Activated T-cell treated with anti-CD3 and anti-CD28 coated beads for 48 hours (primary cell): ENCODE data around the gene ADGRB2.
A peak's percentile ranks its signal among the peaks of the same experiment; 100 is the strongest.

Experiments used
- DNase-seq: peaks from one replicate; pipeline ENCODE4 v3.0.0-alpha.2; 2020; ENCODE audit warnings: low read depth

The ADGRB2 gene, protein sequence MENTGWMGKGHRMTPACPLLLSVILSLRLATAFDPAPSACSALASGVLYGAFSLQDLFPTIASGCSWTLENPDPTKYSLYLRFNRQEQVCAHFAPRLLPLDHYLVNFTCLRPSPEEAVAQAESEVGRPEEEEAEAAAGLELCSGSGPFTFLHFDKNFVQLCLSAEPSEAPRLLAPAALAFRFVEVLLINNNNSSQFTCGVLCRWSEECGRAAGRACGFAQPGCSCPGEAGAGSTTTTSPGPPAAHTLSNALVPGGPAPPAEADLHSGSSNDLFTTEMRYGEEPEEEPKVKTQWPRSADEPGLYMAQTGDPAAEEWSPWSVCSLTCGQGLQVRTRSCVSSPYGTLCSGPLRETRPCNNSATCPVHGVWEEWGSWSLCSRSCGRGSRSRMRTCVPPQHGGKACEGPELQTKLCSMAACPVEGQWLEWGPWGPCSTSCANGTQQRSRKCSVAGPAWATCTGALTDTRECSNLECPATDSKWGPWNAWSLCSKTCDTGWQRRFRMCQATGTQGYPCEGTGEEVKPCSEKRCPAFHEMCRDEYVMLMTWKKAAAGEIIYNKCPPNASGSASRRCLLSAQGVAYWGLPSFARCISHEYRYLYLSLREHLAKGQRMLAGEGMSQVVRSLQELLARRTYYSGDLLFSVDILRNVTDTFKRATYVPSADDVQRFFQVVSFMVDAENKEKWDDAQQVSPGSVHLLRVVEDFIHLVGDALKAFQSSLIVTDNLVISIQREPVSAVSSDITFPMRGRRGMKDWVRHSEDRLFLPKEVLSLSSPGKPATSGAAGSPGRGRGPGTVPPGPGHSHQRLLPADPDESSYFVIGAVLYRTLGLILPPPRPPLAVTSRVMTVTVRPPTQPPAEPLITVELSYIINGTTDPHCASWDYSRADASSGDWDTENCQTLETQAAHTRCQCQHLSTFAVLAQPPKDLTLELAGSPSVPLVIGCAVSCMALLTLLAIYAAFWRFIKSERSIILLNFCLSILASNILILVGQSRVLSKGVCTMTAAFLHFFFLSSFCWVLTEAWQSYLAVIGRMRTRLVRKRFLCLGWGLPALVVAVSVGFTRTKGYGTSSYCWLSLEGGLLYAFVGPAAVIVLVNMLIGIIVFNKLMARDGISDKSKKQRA (N-terminal part only)

DNA sequence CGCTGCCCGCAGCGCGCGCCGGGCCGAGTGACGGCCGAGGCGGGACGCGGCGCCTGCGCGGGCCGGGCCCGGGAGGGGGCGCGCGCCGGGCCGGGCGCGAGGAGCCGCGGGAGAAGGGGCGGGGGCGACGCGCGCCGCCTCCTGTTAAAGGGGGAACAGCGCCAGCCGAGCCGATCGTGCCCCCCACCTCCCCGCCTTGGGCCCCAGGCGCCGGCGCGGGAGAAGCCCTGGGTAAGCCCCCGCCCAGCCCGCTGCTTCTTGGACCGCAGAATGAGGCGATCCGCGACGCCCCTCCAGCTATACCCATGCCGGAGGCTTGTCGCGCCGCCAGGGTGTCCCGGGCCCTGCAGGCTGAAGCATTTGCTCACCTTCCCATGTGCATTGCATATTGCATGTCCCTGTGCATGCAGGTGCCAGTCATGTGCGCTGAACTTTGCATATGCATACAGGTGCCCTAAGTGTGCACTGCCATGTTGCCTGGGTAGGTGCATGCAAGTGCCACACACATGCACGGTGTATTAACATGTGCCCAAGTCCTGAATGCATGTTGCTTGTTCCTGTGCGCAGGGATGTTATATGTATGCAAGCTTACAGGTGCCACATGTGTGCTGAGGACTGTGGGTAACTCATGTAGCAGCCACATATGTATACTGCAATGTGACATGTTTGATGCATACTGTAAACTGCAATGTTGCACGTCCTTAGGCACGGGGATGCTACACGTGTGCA, at the start of gene ADGRB2:
Gene ADGRB2, minus strand, starts transcription at position 29 of the 729 bp plus-strand sequence. CDS start 7,119 bp downstream, outside the sequence.
- no peak for DNase-seq

DNA sequence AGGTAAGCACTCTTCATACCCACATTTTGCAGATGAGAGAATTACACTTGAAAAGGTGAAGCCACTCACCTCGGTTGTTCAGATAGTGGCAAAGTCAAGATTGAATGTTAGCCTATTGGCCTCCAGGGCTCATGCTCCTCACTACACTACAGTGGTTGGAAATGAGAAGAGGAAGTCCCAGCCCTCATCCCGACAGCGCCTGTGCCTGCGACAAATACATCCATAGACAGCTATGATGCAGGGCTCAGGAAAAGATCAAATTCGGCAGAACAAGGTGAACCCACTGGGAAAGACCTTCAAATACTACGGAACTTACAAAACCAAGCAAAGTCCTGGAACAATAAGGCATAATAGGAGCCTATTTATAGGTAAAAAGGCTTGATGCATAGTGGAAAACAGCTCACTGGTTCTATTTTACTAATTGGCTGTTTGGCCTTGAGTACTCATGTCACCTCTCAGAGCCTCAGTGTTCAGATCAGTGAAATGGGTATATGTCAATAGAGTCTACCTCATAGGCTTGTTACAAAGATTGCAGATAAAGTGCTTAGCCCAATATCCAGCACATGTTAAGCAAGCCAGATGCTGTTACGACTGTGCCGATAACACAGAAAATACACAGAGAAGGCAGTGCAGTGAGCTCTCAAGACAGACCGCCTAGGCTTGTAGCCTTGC, 48.2 kb upstream of the ADGRB2 start:
- no peak for DNase-seq

DNA sequence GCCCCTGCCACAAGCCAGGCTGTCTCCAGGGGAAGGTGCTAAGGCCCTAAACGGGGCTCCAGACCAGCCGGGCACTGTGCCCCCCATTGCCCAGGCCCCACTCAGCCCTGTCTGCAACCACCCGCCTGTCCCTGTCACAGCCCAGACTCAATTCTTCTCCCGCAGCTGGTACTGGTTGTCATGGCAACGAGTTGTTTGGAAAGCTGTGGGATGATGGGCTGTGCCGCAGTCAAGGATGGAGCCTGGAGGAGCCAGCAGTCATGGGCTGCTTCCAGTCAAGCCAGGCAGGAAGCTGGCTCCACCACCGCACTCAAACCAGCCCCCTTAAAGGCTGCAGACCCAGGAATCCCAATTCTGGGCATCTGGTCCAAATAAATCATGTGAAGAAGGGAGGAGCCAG, 47.5 kb upstream of the ADGRB2 start:
- no peak for DNase-seq

DNA sequence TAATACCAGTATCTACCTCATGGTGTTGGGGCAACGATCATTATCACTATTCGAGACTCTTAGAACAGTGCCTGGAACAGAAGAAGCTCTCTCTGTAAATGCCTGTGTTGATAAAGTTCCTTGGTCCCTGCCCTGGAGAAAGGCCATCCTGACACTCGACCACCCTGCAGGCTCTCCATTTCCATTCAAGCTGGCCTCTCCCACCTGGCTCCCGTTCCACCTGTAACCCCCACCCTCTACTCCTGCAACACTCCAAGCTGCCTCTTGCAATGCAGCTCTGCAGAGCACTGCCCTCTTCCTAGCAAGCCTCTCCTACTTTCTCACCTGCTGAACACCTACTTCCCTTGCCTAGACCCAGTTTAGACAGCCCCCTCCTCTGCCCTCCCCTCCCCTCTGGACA, 45.6 kb upstream of the ADGRB2 start:
- DNase-seq = no peak

DNA sequence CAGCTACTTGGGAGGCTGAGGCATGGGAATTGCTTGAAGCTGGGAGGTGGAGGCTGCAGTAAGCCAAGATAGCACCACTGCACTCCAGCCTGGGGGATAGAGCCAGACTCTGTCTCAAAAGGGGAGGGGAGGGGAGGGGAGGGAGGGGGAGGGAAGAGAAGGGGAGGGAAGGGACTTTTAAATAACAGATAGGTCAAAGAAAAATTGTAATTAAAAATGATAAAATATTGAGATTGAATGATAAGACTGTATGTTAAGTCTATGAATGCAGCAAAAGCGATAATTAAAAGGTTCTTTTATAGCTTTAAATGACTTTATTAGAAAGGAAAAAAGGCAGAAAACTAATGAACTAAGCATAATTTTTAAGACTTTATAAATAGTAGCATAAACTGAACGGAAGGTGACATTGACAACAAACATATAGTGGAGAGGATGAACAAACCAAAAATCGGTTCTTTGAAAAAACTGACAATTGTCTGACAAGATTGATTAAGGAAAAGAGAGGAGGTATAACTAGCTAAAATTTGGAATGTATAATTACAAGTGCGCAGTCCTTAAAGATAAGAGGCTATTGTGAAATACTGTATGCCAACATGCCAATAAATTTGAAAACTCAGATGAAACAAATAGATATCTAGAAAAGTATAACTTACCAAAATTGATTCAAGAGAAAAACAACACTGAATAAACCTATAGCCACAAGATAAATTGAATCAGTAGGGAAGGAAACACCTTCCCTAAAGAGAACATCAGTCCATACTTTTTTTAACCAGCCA, 43.3 kb upstream of the ADGRB2 start:
- DNase-seq = no peak

DNA sequence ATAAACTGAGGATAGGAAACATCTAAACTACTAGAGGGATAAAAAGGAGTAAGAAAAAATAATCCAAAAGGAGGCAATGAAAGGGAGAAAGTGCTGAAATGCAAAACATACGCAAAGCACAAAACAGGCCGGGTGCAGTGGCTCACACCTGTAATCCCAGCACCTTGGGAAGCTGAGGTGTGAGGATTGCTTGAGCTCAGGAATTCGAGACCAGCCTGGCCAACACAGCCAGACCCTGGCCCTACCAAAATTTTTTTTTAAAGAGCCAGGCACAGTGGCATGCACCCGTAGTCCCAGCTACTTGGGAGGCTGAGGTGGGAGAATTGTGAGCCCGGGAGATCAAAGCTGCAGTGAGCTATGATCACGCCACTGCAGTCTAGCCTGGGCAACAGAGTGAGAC, 41.2 kb upstream of the ADGRB2 start:
- DNase-seq = no peak

DNA sequence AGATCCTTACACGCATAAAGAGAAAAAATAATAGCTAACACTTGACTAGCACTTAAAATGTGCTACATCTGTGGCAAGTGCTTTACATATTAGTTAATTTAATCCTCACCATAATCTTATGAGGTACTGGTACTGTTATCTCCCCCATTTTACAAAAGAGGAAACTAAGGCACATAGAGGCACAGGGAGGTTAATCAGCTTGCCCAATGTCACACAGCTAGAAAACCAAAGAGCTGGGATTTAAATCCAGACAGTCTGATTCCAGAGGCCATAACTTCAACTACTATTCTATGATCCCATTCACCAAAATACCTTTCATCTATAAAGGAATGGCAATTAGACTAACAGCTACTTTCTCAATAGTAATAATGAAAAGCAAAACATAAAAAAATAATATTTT, 40.0 kb upstream of the ADGRB2 start:
- no peak for DNase-seq

DNA sequence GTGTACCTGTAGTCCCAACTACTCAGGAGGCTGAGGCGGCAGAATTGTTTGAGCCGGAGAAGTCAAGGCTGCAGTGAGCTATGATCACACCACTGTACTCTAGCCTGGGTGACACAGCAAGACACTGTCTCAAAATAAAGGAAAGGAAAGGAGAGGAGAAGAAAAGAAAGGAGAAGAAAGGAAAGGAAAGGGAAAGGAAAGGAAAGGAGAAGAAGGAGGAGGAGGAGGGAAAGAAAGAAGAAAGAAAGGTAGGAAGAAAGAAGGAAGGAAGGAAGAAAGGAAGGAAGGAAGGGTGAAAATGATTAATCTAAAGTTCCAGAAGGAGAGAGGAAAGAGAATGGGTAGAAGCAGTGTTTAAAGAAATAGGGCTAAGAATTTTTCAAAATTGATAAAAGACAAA, 39.5 kb upstream of the ADGRB2 start:
- DNase-seq = no peak

DNA sequence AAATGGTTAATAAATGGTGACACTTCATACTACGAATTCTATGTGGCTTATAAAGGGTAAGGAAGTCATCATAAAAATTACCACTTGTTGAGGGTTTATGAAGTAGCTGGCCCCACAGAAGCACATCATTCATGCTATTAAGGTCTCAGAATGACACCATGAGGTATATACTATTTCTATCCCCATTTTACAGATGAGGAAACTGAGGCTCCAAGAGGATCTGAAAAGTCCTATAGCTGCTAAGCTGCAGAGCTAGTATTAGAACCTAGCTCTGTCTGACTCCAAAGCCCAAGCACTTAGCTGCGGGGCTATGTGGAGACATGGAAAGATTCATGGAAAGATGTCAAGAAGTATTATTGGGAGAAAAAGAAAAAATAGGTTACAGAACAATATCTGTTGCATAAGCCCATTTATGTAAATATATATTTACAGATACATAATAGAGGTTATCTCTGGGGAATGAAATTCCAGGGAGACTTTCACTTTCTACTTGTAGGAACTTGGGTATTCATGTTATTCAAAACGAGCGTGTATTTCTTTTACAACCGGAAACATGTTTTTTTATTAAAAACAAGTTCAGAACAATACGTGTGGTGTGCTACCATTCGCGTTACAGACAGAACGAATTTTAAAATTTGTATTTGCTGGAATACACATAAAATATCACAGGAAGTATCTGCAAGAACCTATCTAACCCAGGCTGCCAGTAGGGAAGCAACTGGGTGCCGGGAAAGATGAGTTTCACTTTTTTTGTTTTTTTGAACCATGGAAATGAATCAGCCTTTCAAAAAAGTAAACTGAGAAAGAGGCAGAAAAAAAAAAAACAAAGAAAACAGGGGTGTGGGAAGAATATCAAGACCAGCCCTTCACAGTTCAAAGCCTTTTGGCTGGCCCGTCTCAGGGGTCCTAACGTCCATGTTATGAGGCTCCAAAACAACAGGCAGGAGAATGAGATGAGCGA, 38.3 kb upstream of the ADGRB2 start:
- no peak for DNase-seq

DNA sequence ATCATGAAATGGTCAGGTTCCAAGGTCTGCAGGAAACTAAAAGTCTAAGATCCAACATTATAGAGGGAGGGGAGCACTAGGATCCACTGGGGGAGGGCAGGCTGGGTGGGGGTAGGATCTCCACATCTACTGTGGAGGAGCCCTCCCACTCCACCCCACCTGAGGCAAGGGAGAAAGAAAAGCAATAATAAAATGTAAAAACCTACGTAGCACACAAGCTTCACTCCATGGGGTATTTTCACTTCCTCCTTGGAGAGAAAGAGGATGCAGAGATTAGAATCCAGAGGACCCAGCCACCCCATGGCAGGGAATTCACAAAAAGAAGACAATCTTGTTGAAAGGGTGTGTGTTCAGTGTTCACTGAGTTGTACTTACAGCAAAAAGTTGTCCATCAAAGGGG, 37.3 kb upstream of the ADGRB2 start:
- DNase-seq = no peak

DNA sequence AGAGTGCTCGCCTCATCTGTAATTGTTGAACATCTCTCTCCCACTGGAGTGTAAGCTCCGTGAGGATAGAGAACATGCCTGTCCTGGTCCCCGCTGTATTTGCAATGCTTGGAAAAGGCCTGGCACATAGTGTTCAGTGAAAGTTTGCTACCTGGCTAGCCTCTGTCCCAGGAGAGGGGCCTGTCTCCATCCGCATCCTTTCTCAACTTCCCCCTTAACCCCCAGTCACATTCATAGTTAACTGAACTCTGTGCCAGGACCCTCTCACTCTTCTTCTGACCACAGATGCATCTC, 36.5 kb upstream of the ADGRB2 start:
- DNase-seq = no peak

DNA sequence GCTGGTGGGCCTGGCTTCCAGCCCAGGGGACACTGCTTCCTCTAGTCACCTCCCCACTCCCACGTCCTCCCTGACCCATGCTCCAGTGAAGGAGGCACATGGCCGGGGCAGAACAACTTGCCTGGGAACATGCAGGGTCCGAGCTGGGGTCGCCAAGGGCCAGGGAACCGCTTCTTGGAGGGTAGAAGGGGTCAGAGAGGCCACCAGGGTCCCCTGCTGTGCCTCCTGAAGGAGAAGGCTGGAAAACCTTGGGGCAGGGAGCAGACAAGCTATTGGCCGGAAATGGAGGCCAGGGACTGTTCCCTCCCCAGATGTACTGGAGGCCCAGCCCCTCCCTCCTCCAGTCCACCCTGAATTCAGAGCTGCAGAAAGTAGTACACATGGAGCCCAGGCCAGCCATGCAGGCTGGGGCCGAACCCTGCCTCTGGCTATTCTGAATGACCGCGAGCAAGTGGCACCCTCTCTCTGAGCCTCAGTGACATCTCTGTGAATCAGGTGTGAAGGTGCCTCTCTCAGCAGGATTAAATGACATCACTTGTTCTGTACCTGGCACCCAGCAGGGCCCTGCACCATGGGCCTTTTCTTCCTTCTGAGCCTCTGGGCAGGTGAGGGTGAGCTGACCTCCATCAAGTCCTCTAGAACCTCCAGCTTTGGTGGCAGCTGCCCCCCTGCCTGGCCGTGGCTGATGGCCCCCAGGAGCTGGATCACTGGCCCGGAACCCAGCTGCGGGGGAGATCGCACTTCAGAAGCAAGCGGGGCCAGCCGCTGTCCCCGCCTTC, 35.9 kb upstream of the ADGRB2 start:
- no peak for DNase-seq

DNA sequence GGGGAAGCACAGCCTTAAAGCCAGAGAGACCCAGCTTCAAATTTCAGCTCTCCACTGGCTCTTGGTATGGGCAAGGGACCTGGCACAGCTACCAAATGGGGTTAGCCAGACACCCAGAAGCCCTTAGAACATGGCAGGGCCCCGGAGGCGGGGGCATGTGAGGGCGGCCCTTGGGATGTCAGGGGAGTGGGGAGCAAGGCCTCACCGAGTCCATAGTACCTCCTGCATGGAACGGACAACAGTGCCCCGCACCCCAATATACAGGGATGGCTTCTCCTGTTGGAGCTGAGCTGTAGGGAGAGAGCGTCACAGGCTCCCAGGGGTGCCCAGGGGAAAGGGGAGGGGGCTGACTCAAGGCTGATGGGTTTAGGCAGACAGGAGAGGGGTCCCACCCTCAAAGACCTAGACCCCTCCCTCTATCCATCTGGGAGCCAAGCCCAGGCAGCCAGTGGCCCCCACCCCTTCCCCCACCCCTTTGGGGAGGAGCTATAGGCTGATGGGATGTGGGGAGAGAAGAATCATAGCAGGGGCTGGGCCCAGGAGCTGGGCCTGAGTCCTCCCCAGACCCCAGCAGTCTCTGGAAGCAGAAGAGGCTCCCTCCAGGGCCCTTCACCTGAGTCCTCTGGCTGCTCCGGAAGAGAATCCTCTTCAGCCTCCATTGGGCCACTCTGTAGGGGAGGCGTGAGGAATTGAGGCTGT, 35.2 kb upstream of the ADGRB2 start:
- no peak for DNase-seq

DNA sequence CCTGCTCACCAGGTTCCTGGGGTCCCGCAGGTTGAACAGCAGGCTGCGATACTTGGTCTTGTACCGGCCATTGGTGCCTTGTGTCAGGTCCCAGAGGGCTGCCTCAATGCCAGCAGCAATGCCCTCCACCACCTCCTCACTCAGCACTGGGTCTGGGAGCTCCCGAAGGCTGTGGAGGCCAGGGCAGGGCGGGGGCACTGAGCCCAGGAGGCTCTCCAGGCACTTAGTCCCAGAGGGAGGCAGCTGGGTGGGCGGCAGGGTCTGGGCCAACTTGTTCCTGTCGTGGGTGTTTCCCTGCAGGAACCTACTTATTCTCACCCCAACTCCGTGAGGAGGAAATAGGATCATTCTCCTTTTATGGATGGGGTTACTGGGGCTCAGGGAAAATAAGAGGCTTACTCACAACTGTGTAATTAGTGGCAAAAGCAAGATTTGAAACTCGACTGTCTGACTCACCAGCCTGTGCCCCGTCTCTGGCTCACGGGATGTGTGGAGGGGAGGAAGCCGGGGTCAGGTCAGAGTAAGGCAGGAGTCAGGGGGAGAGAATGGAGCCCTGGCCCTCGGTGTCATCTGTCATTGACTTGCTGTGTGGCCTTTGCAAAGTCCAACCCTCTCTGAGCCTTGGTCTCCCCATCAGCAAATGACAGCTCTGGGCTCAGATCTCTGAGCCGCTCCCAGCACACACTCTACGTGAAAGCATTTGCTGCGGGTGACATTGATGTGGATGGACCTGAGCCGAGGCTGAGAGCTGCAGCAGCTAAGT, 34.5 kb upstream of the ADGRB2 start:
- DNase-seq = peak; percentile 46

DNA sequence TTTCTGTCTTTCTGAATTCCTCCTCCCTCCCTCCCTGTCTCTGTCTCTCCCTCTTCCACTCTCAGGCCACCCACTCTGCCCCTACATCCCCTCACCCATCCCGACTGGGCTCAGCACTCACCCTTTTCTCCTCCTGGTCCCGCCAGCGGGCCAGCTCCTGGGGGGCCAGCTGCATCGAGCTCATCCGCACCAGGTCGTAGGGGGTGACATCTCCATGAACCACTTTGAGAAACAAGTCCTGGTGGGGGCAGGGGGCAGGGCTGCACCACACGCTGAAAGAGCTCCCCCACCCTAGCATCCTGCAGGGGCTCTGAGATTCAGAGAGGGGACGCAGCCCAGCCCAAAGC, 33.9 kb upstream of the ADGRB2 start:
- DNase-seq = no peak

DNA sequence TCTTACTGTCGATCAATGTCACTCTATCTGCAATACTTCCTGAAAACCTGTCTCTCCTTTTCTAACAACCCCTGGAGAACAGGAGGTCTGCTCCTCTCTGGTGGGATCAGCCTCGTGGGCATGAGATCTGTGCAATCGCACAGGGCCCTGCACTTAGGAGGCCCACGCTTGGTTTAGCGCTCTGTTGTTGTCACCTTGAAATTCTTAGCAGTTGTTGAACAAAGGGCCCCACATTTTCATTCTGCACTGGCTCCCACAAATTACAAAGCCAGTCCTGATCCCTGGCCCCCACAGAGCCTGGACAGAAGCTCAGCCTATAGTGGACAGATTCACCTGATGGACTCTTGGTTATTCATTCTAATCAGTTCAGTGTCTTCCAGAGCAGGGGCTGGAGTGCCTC, 33.1 kb upstream of the ADGRB2 start:
- no peak for DNase-seq

DNA sequence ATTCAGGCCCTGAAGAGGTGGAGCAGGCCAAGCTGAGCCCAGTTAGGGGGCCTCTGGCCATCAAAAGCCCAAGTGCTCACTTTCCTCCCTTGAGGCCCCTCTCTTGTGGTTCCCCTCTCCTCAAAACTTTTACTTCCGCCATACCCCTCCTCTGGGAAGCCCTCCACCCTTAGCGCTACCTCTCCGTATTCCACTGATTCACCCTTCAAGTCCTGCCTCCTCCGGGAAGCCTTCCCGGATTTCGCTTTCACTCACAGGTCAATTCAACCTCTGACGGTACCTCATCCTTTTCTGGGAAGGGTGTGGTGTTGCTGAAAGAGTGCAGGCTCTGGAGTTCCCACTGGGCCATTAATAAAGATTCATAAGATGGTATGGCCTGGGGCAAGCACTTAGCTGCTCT, 32.6 kb upstream of the ADGRB2 start:
- DNase-seq = no peak
